ENCODE measurements around the gene HBM. TPM values are rescaled to one million over a fixed set of nuclear protein-coding genes. Genes with fewer than 3 reads are reported as not detected.

HBM gene
- total RNA-seq, 2 experiments from 2014 or later = not detected

DNA sequence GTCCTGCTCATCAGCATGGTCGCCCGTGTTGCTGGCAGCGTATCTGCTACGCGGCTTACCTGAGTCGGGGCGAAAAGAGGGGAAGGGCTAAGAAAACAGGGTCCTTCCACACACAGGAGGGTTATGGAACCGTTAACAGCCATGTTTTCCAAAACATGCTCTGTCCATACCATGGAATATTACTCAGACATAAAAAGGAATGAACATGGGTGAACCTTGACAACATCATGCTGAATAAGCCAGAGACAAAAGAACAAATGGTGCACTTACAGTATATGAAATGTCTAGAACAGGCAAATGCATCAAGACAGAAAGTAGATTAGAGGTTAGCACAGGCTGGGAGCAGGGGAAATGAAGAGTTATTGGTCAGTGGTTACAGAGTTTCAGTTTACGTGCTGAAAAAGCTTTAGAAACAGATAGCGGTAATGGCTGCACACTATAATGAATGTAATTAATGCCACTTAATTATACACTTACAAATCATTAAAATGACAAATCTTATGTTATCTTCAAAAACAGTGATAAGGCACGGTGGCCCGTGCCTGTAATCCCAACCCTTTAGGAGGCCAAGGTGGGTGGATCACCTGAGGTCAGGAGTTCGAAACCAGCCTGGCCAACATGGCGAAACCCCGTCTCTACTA is 35.1 kb upstream of the HBM start:
- DNase-seq = no peak
- Mint-ChIP-seq H3K4me3 (no peak overlapping the region), H3K27me3 (no peaks in the 10 kb centered on the region), H3K4me1 (peaks cover 34% of the 10 kb centered on the region), H3K27ac (no peak overlapping the region), H3K36me3 (ENCODE audit: low read depth) (peaks cover 3% of the 10 kb centered on the region), H3K9me3 (no peaks in the 10 kb centered on the region)
- ChIA-PET CTCF (interaction anchor here (2.0 kb wide), 1 partner anchor 24 kb away, joined by 4 read pairs; no protein-coding TSS in a partner anchor), POLR2A (no interaction called here)

DNA sequence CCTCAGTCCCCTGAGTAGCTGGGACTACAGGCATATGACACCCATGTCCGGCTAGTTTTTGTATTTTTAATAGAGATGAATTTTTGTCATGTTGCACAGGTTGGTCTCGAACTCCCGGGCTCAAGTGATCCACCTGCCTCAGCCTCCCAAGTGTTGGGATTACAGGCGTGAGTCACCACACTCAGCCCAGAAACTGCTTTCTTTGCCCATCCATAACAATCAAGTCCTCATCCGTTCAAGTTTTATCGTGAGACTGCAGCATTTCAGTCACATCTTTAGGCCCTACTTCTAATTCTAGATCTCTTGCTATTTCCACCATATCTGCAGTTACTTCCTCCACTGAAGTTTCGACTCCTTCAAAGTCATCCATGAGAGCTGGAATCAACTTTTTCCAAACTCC is 33.7 kb upstream of the HBM start:
- Mint-ChIP-seq H3K9me3 (no peaks in the 10 kb centered on the region), H3K4me1 (peaks cover 41% of the 10 kb centered on the region), H3K4me3 (no peak overlapping the region), H3K36me3 (ENCODE audit: low read depth) (peaks cover 6% of the 10 kb centered on the region), H3K27me3 (no peaks in the 10 kb centered on the region), H3K27ac (no peak overlapping the region)
- DNase-seq = no peak
- ChIA-PET CTCF (interaction anchor here (2.0 kb wide), 1 partner anchor 25 kb away, joined by 4 read pairs; no protein-coding TSS in a partner anchor), POLR2A (no interaction called here)

DNA sequence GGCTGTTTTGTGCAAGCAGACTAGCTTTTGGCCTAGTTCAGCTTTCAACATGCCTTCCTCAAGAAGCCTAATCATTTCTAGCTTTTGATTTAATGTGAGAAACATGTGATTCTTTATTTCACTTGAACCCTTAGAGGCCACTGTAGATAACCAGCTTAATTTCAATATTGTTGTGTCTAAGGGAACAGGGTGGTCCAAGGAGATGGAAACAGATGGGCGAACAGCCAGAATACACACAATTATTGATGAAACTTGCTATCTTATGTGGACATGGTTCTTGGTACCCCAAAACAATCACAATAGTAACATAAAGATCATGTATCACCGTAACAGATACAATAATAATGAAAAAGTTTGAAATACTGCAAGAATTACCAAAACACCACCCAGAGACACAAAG is 32.1 kb upstream of the HBM start:
- Mint-ChIP-seq H3K27ac (no peak overlapping the region), H3K27me3 (no peaks in the 10 kb centered on the region), H3K9me3 (no peaks in the 10 kb centered on the region), H3K4me3 (no peak overlapping the region), H3K36me3 (ENCODE audit: low read depth) (peaks cover 6% of the 10 kb centered on the region), H3K4me1 (peaks cover 47% of the 10 kb centered on the region)
- no peak for DNase-seq
- POLR2A ChIA-PET = no interaction called here
- CTCF ChIA-PET = interaction anchor here (1.4 to 2.2 kb wide), 2 partner anchors 15 to 27 kb away, joined by 9 to 15 read pairs; no protein-coding TSS in a partner anchor

DNA sequence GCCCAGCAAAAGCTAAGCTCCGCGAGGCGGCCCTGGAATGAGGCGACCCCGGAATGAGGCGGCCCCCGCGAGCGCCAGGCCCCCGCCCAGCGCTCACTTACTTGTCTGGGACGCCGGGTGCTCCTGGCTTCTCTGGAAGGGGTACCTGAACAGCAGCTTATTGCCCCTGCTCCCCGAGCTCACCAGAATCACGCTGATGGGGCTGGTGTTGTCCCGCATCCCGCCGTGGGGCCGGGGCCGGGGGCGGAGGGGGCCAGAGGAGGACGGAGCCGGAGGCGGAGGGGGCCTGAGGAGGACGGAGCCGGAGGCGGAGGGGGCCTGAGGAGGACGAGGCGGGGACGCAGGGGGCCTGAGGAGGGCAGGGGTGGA is 27.7 kb upstream of the HBM start:
- CTCF ChIA-PET = no interaction called here
- H3K9me3 Mint-ChIP-seq = no peaks in the 10 kb centered on the region
- DNase-seq = peak; percentile 41
- H3K4me3 Mint-ChIP-seq = peak overlapping the region; percentile 75
- H3K27me3 Mint-ChIP-seq = peaks cover 2% of the 10 kb centered on the region
- H3K4me1 Mint-ChIP-seq = peaks cover 32% of the 10 kb centered on the region
- H3K27ac Mint-ChIP-seq = peak overlapping the region; percentile 69
- POLR2A ChIA-PET = no interaction called here
- H3K36me3 Mint-ChIP-seq (ENCODE audit: low read depth) = peaks cover 6% of the 10 kb centered on the region

DNA sequence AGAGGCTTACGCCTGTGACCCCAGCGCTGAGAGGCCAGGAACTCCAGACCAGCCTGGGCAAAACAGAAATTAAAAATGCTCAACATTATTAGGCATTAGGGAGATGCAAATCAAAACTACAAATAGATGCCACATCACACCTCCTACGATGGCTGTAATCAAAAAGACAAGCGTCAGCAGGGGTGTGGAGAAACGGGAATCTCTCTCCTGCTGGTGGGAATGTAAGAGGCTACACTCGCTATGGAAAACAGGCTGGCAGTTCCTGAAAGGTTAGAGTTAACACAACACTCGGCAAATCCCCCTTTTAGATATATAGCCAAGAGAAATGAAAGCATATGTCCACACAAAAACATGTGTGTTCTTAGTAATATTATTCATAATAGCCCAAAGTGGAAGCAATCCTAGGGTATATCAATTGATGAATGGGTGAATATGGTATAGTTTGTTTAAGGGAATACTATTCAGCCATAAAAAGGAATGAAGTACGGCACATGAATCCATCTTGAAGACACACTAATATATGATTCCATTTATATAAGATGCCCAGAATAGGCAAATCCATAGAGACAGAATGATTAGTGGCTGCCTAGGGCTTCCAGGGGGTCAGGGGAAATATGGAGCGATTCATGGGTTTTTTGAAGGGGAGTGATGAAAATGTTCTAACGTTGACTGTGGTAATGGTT is 25.5 kb upstream of the HBM start:
- ChIA-PET CTCF (interaction anchor here (1.0 kb wide), 1 partner anchor 30 kb away, joined by 5 read pairs; no protein-coding TSS in a partner anchor), POLR2A (no interaction called here)
- Mint-ChIP-seq H3K27me3 (peaks cover 9% of the 10 kb centered on the region), H3K9me3 (no peaks in the 10 kb centered on the region), H3K4me1 (peaks cover 18% of the 10 kb centered on the region), H3K27ac (peak overlapping the region; percentile 18), H3K4me3 (peak overlapping the region; percentile 38), H3K36me3 (ENCODE audit: low read depth) (peaks cover 3% of the 10 kb centered on the region)
- no peak for DNase-seq

DNA sequence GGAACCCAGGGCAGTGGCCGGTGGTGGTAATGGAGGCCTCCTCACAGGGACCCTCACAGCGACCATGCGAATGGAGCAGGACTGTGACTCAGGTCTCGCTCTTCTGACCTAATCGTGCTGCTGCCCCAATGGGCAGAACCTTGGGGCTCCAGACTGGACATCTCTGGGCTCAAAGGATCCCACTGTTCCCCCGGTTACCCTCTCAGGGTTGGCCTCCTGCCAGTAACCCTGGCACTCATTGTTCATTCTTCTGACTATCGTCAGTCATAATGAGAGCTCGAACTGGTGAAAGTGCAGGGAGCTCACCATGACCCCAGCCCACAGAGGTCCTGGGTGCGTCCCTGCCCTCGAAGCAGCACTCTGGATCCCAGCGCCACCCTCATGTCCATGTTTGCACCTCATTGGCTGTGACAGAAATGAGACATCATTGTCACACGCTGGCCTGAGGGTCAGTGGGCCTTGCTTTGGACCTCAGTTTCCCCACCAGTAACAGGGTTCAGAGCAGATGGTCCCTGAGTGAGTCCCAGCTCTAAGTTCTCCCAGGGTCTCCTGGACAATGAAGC is 23.3 kb upstream of the HBM start:
- ChIA-PET CTCF (no interaction called here), POLR2A (no interaction called here)
- Mint-ChIP-seq H3K9me3 (no peaks in the 10 kb centered on the region), H3K4me3 (no peak overlapping the region), H3K36me3 (ENCODE audit: low read depth) (no peaks in the 10 kb centered on the region), H3K27me3 (peaks cover 15% of the 10 kb centered on the region), H3K27ac (no peak overlapping the region), H3K4me1 (peaks cover 6% of the 10 kb centered on the region)
- DNase-seq = no peak

DNA sequence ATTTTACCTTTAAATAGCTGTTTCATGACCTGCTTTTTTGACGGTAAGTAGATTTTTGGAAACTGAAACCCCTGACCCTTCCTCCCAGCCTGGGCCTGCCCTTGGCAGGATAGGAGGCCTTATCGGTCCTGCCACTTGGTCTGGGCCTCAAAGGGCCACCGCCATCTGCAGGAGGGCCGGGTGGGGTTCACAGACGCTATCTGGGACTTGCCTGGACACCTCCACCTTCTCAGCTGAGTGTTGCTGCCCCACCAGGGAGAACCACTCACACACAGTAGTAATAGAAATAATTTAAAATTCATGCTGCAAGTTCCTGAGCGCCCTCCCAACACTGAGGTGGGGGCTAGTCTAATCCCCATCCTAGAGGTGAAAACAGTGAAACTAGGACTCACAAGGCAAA is 22.7 kb upstream of the HBM start:
- peaks cover 15% of the 10 kb centered on the region for H3K27me3 Mint-ChIP-seq
- DNase-seq = no peak
- no peak overlapping the region for H3K4me3 Mint-ChIP-seq
- no peak overlapping the region for H3K27ac Mint-ChIP-seq
- POLR2A ChIA-PET = no interaction called here
- H3K36me3 Mint-ChIP-seq (ENCODE audit: low read depth) = no peaks in the 10 kb centered on the region
- CTCF ChIA-PET = no interaction called here
- peaks cover 5% of the 10 kb centered on the region for H3K4me1 Mint-ChIP-seq
- H3K9me3 Mint-ChIP-seq = no peaks in the 10 kb centered on the region

DNA sequence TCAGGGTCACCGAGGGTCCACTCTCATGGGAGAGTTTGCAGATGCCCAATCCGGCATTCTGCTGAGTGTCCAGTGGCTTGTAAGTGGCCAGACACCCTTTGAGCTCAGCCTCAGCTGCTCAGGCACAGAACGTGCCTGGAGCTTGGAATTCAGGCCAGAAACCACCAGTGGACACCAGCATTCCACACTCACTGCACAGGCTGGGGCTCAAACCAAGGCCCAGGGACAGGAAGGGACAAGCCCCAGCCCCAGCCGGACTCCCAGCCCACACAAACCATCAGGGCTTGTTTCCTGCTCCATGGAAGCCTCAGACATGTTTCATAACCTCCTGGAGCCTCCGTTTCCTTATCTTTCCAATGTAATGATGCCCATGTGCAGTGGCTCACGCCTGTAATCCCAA is 22.3 kb upstream of the HBM start:
- ChIA-PET CTCF (no interaction called here), POLR2A (no interaction called here)
- peaks cover 5% of the 10 kb centered on the region for H3K4me1 Mint-ChIP-seq
- H3K36me3 Mint-ChIP-seq (ENCODE audit: low read depth) = no peaks in the 10 kb centered on the region
- no peak overlapping the region for H3K27ac Mint-ChIP-seq
- H3K27me3 Mint-ChIP-seq = peaks cover 18% of the 10 kb centered on the region
- no peaks in the 10 kb centered on the region for H3K9me3 Mint-ChIP-seq
- DNase-seq = no peak
- no peak overlapping the region for H3K4me3 Mint-ChIP-seq

DNA sequence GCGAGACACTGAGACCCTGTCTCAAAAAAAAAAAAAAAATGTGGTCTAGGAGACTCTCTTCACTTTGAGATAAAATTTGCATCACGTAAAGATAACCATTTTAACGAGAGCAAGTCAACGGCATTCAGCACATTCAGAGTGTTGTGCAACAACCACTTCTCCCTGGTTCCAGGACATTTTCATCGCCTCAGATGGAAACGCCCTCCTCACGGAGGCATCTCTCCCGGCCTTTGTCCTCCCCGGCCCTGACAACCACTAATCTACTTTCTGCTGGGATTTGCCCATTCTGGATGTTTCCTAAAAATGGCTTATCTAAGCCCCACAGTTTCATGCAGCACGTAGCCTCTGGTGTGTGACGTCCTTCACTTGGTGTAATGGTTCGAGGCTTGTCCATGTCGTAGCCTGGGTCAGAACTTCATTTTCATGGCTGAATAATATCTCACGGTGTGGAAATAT is 21.0 kb upstream of the HBM start:
- H3K27me3 Mint-ChIP-seq = peaks cover 23% of the 10 kb centered on the region

DNA sequence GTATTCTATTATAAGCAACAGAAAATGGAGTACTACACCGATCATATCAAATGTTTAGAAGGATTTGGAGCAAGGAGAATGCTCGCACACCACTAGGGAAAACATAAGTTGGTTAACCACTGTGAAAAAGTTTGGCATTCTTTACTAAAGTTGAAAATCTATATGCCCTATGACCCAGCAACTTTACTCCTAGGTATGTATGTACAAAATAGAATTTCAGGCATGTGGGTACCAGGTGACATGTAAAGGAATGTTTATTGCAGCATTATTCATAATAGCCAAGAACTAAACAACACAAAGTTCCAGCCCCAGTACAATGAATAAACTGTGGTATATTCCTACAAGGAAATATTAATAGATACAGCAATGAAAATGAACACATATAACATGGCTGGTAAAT is 19.1 kb upstream of the HBM start:
- no peaks in the 10 kb centered on the region for H3K36me3 Mint-ChIP-seq (ENCODE audit: low read depth)
- ChIA-PET CTCF (no interaction called here), POLR2A (no interaction called here)
- H3K4me1 Mint-ChIP-seq = no peaks in the 10 kb centered on the region
- peaks cover 28% of the 10 kb centered on the region for H3K27me3 Mint-ChIP-seq
- H3K27ac Mint-ChIP-seq = no peak overlapping the region
- no peaks in the 10 kb centered on the region for H3K9me3 Mint-ChIP-seq
- DNase-seq = no peak
- no peak overlapping the region for H3K4me3 Mint-ChIP-seq

More for the DNA sequence above, 21.0 kb upstream of the HBM start:
- ChIA-PET POLR2A (no interaction called here), CTCF (no interaction called here)
- DNase-seq = no peak
- no peak overlapping the region for H3K4me3 Mint-ChIP-seq
- H3K27ac Mint-ChIP-seq = no peak overlapping the region
- H3K4me1 Mint-ChIP-seq = no peaks in the 10 kb centered on the region
- no peaks in the 10 kb centered on the region for H3K9me3 Mint-ChIP-seq
- no peaks in the 10 kb centered on the region for H3K36me3 Mint-ChIP-seq (ENCODE audit: low read depth)

DNA sequence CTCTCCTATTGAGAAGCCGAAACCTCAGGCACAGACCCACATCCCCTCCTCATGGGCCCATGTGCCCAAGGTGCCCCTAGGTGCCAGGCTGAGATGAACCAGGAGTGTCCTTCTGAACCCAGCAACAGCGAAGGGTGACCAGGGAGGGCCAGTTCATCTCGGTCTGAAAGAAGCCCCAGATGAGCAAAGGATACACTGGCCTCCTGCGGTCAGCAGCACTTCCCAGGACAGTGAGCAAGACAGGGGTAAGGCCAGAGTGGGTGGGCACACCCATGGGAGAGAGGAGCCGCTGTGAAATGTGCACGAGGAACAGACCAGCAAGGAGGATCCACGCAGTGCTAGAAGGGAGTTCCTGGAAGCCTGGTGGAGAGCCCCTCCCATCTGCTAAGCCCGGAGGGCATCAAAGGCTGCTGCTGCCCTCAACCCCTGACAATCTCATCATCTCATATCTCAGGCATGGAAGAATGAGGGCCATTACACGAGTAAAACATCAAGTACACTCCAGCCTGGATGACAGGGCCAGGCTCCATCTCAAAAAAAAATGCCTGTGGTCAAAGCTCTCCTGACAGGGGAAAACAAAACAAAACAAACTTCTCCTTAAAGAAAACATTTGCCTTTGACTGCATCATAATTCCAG is 16.6 kb upstream of the HBM start:
- Mint-ChIP-seq H3K4me3 (no peak overlapping the region), H3K27me3 (peaks cover 29% of the 10 kb centered on the region), H3K27ac (no peak overlapping the region), H3K4me1 (no peaks in the 10 kb centered on the region), H3K9me3 (no peaks in the 10 kb centered on the region), H3K36me3 (ENCODE audit: low read depth) (no peaks in the 10 kb centered on the region)
- ChIA-PET POLR2A (no interaction called here), CTCF (no interaction called here)
- DNase-seq = no peak

DNA sequence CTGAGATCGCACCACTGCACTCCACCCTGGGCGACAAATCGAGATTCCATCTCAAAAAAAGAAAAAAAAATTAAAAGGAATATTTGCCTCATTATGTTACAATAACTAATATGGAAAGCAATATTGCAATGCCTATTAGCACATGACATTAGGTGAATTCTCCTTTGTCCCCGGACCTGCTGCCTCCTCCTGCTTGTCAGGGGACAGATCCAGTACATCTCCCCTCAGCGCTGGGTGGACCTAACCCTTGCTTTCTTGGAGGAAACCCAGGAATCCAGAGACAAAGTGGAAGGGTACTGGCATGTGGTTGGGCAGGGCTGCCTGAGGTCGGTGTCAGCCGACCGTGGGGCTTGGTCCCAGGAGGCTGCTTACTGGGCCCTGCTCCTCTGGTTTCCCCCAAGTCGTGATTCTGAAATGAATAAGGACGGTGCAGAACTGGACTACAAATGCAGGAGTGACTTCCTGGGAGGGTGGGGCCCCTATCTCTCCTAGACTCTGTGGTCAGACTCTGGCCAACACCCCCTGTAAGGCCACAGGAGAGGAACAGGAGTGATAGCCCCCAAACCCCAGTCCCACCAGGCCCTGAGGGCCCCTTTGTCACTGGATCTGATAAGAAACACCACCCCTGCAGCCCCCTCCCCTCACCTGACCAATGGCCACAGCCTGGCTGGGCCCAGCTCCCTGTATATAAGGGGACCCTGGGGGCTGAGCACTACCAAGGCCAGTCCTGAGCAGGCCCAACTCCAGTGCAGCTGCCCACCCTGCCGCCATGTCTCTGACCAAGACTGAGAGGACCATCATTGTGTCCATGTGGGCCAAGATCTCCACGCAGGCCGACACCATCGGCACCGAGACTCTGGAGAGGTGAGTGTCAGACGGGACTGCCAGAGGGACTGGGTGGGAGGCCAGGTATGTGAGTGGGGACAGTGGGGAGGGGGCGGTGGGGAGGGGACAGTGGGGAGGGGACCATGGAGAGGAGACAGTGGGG is 13.3 kb upstream of the HBM start, which contains the start of gene HBZ:
HBZ (plus strand) TSS at position 504 of the 988 bp plus-strand sequence; CDS start at position 770, 266 bp downstream.
- ChIA-PET CTCF (no interaction called here), POLR2A (no interaction called here)
- no peak within 1 kb of the TSS for H3K4me3 Mint-ChIP-seq
- no peaks in the 10 kb centered on the region for H3K36me3 Mint-ChIP-seq (ENCODE audit: low read depth)
- no peaks in the 10 kb centered on the region for H3K9me3 Mint-ChIP-seq
- peaks cover 33% of the 10 kb centered on the region for H3K27me3 Mint-ChIP-seq
- H3K4me1 Mint-ChIP-seq = peaks cover 7% of the 10 kb centered on the region
- no peak within 1 kb of the TSS for H3K27ac Mint-ChIP-seq
- DNase-seq = no peak

Data from activated CD4-positive, alpha-beta memory T cell treated with anti-CD3 and anti-CD28 coated beads, Interleukin-2, amount 10 ng/mL, durations not matched to agents 7 days and 5 days (primary cell).